Ectodermal cell (in vitro differentiated cells): ENCODE data around the gene ENOX1.

Source experiments
- H3K27ac ChIP-seq: 2 replicates; pipeline ENCODE4 v1.7.0; 2013; ENCODE audit warnings: mild to moderate bottlenecking, low read depth, low read length; ENCODE audit not compliant: insufficient read depth, poor library complexity, severe bottlenecking
- H3K27me3 ChIP-seq: 2 replicates; pipeline ENCODE4 v1.7.0; 2013; ENCODE audit warnings: mild to moderate bottlenecking, low read length; ENCODE audit not compliant: insufficient read depth, control insufficient read depth, poor library complexity, severe bottlenecking
- H3K36me3 ChIP-seq: one replicate; pipeline ENCODE4 v1.7.0; 2013; ENCODE audit warnings: low read length; ENCODE audit not compliant: control insufficient read depth, insufficient read depth
- H3K4me1 ChIP-seq: one replicate; pipeline ENCODE4 v1.7.0; 2013; ENCODE audit warnings: low read length; ENCODE audit not compliant: control insufficient read depth, insufficient read depth
- H3K4me3 ChIP-seq: 2 replicates; pipeline ENCODE4 v1.7.0; 2013; ENCODE audit warnings: low read depth, low read length, control low read depth; ENCODE audit not compliant: insufficient read depth
- H3K9me3 ChIP-seq: 2 replicates; pipeline ENCODE4 v1.7.0; 2013; ENCODE audit warnings: mild to moderate bottlenecking, low read length, moderate library complexity; ENCODE audit not compliant: control insufficient read depth
- WGBS, 2 experiments: methylation state at CpG; one replicate each; pipeline ENCODE4 v1.1.7; 2013; ENCODE audit warnings: missing lambda C conversion rate in 2 of 2; 5-methylcytosine and 5-hydroxymethylcytosine counted together

ENOX1 gene

DNA sequence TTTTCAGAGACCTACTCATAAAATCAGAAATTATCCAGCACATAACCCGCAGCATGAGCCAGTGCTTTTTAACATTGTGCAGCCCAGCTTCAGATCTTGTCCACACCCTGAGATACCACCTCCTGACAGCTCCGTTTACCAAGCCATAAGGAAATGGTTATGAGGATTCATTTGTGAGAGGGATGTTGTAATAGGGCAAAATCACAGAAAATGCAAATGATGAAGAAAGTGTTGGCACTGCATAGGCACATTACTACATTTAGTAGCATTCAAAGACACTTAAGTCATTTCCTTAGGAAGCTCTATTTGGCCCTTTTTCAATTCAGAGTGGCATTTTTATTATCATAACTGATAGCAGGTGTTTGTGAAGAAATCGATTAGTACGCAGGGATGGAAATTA, 485.9 kb downstream of the ENOX1 start:
- H3K36me3 ChIP-seq: no peaks in the 10 kb centered on the region
- 96 to 100% methylated on average over 4 of the region's 4 CpGs for WGBS, 2 experiments
- H3K27ac ChIP-seq: no peak overlapping the region
- H3K4me1 ChIP-seq: peaks cover 8% of the 10 kb centered on the region
- no peaks in the 10 kb centered on the region for H3K27me3 ChIP-seq
- no peak overlapping the region for H3K4me3 ChIP-seq
- H3K9me3 ChIP-seq: no peaks in the 10 kb centered on the region

DNA sequence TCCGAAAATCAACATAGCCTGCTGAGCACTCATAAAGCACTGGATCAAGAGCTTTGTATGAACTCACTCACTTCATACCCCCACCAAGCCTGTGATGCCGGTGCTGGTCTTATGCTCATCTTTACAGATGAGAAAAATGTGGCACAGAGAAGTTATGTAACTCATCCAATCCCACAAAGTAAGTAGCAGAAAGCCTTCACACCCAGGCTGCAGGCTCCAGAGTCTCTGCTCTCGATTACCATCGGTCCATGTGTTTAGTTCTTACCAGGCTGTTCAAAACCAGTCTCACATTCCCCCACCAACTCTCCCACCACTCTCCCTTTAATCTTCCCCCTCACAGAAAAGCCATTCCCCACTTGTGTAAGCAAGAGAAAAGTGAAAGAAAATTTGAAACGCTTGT, 487.4 kb downstream of the ENOX1 start:
- Histone ChIP-seq H3K27ac (no peak overlapping the region), H3K36me3 (no peaks in the 10 kb centered on the region), H3K9me3 (no peaks in the 10 kb centered on the region), H3K27me3 (no peaks in the 10 kb centered on the region), H3K4me1 (peaks cover 8% of the 10 kb centered on the region), H3K4me3 (no peak overlapping the region)
- 87 to 88% methylated on average over 5 of the region's 5 CpGs for WGBS, 2 experiments

- no peaks in the 10 kb centered on the region for H3K36me3 ChIP-seq
- WGBS, 2 experiments: 89 to 90% methylated on average over 2 of the region's 2 CpGs
- no peaks in the 10 kb centered on the region for H3K27me3 ChIP-seq
Observed at GRCh38 chr13:43298816-43299215, 488.0 kb downstream of the ENOX1 start.

DNA sequence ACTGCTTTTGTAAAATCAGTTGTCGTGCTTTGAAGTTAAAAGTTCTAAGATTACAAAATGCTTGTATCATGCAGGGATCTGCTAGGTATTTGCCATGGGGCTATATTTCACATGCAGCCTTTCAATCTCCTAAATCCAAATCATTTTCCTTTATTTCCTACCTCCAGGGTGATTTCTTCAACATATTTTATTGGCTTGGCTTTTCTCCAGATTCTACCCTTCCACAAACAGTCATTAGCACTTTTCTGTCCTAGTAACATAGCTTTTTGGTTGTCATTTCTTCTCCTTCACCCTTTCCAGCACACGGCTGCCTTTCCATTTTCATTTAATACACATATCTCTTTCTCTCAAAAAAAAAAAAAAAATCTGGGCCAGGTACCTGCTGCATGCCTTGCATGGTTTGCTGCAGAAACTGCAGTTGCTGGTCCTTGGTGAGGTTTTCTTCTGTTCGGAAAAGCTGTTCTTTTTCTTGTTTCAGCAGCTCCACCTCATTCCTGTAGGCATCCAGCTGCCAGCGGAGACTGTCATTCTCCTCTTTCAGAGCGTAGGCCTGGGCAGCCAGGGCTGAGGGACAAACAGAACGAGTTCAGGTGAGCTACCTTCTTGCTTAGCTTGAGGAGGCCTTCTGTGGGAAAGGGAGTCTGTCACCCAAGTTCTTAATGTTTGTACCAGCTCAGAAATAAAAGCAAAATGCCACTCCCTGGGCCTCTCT, 488.6 kb downstream of the ENOX1 start:
- Histone ChIP-seq H3K9me3 (no peaks in the 10 kb centered on the region), H3K4me3 (no peak overlapping the region), H3K4me1 (peaks cover 3% of the 10 kb centered on the region), H3K27me3 (no peaks in the 10 kb centered on the region), H3K36me3 (no peaks in the 10 kb centered on the region), H3K27ac (no peak overlapping the region)
- 75 to 77% methylated on average over 6 of the region's 6 CpGs for WGBS, 2 experiments

More at GRCh38 chr13:43298816-43299215, 488.0 kb downstream of the ENOX1 start:
- peaks cover 8% of the 10 kb centered on the region for H3K4me1 ChIP-seq
- no peak overlapping the region for H3K27ac ChIP-seq
- H3K9me3 ChIP-seq: no peaks in the 10 kb centered on the region
- no peak overlapping the region for H3K4me3 ChIP-seq

DNA sequence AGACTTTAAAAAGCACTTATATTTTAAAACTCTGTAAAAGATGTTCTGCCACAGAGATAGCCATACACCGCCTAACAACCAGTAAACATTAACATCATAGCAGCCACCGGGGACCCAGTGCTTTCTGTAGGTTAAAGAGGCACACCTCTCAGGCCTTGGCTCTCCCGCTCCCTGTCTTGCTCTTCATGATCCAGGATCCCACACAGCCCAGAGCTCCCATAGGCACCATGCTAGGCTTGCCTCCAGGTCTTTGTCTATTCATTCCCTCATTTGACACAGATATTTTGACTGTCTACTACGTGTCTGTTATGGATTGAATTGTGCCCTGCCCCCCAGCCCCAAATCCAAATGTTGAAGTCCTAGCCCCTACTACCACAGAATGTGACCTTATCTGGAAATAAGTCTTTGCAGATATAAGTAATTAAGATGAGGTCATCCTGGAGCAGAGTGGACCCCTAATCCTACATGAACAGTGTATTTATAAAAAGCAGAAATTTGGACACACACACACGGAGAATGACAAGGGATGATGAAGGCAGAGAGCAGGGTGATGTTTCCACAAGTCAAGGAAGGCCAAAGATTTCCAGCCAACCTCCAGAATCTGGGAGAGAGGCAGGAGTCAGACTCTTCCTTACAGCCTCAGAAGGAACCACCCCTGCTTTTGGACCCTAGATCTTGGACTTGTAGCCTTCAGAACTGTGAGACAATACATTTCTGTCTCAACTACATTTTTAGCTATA, 490.8 kb downstream of the ENOX1 start:
- Histone ChIP-seq H3K9me3 (no peaks in the 10 kb centered on the region), H3K36me3 (no peaks in the 10 kb centered on the region), H3K4me1 (no peaks in the 10 kb centered on the region), H3K27me3 (no peaks in the 10 kb centered on the region), H3K27ac (no peak overlapping the region), H3K4me3 (no peak overlapping the region)
- WGBS, 2 experiments: 81 to 83% methylated on average over 5 of the region's 5 CpGs

DNA sequence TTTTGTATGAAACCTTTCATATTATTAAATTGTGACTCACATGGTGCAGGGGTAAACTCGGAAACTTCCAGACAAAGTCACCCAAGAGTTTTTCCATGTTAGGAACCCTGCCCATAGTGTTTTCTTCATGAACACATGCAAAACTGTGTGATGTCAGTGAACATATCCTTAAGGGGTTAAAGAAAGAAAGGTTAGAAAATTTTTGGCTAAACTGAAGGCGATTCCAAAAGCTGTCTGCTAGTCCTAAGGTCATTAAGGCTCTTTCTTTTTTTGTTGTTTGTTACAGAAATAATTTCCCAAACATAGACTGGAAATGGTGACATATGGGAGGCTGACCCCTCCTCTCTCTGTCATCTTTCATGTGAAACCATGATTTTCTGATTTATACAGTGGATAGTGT, 491.5 kb downstream of the ENOX1 start:
- Histone ChIP-seq H3K4me1 (no peaks in the 10 kb centered on the region), H3K27me3 (no peaks in the 10 kb centered on the region), H3K27ac (no peak overlapping the region), H3K36me3 (no peaks in the 10 kb centered on the region), H3K9me3 (no peaks in the 10 kb centered on the region), H3K4me3 (no peak overlapping the region)
- WGBS, 2 experiments: 91 to 97% methylated on average over 2 of the region's 2 CpGs

DNA sequence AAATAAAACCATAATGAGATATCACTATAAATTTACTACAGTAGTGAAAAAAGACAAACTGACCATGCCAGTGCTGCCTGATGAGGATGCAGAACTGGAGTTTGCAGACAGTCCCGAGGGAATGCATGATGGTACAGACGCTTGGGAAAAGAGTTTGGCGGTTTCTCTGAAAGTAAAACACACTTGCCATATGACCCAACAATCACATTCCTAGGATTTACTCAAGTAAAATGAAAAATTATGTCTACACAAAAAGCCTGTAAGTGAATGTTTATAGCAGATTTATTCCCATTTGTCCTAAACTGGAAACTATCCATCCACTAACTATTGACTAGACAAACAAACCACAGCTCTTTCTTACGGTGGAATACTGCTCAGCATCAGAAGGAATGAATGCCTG, 492.4 kb downstream of the ENOX1 start:
- Histone ChIP-seq H3K9me3 (no peaks in the 10 kb centered on the region), H3K4me3 (no peak overlapping the region), H3K4me1 (no peaks in the 10 kb centered on the region), H3K27ac (no peak overlapping the region), H3K36me3 (no peaks in the 10 kb centered on the region), H3K27me3 (no peaks in the 10 kb centered on the region)
- 94 to 100% methylated on average over 4 of the region's 4 CpGs for WGBS, 2 experiments

- 91 to 97% methylated on average over 2 of the region's 3 CpGs for WGBS, 2 experiments
- no peak overlapping the region for H3K4me3 ChIP-seq
- H3K27ac ChIP-seq: no peak overlapping the region
- no peaks in the 10 kb centered on the region for H3K9me3 ChIP-seq
- H3K36me3 ChIP-seq: no peaks in the 10 kb centered on the region
- no peaks in the 10 kb centered on the region for H3K4me1 ChIP-seq
- no peaks in the 10 kb centered on the region for H3K27me3 ChIP-seq
Observed at GRCh38 chr13:43293986-43294385, 492.8 kb downstream of the ENOX1 start.

DNA sequence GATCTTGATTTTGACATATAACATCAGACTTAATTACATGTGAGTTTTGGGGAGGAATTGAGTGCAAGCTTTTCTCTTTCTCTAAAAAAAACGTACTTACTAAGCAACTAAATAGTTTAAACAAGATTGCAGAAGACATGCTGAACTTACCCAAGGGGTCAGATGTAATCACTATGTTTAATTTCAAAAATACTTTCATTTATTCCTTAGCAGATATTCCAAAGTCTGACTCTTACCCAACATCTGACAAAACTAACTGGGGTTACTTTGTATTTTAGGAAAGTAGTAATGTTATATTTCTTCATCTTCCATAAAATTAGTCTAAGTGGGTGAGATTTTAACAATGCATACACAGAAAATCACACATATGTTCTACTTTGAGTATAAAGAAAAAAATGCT, 493.2 kb downstream of the ENOX1 start:
- Histone ChIP-seq H3K4me1 (no peaks in the 10 kb centered on the region), H3K4me3 (no peak overlapping the region), H3K27me3 (no peaks in the 10 kb centered on the region), H3K36me3 (no peaks in the 10 kb centered on the region), H3K27ac (no peak overlapping the region), H3K9me3 (no peaks in the 10 kb centered on the region)
- 71 to 82% methylated on average over 1 of the region's 1 CpG for WGBS, 2 experiments

DNA sequence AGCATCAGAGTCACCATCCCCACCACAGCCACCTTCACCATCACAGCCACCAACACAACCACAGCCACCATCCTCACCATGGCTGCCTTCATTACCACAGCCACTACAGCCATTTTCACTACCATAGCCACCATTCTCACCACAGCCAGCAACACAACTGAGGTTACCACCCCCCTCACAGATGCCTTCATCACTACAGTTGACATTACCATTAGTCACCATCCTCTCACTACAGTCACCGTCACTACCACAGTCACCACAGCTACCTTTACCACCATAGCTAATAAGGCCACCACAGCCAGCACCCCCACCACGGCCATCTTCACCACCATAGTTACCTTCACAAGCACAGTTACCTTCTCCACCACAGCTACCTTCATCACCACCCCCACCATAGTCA, 493.8 kb downstream of the ENOX1 start:
- 88 to 92% methylated on average over 2 of the region's 2 CpGs for WGBS, 2 experiments
- H3K4me3 ChIP-seq: no peak overlapping the region
- H3K27ac ChIP-seq: no peak overlapping the region
- H3K36me3 ChIP-seq: no peaks in the 10 kb centered on the region
- H3K27me3 ChIP-seq: no peaks in the 10 kb centered on the region
- H3K9me3 ChIP-seq: no peaks in the 10 kb centered on the region
- H3K4me1 ChIP-seq: no peaks in the 10 kb centered on the region
